ENCODE data around the gene PRRG3.

PRRG3 gene

DNA sequence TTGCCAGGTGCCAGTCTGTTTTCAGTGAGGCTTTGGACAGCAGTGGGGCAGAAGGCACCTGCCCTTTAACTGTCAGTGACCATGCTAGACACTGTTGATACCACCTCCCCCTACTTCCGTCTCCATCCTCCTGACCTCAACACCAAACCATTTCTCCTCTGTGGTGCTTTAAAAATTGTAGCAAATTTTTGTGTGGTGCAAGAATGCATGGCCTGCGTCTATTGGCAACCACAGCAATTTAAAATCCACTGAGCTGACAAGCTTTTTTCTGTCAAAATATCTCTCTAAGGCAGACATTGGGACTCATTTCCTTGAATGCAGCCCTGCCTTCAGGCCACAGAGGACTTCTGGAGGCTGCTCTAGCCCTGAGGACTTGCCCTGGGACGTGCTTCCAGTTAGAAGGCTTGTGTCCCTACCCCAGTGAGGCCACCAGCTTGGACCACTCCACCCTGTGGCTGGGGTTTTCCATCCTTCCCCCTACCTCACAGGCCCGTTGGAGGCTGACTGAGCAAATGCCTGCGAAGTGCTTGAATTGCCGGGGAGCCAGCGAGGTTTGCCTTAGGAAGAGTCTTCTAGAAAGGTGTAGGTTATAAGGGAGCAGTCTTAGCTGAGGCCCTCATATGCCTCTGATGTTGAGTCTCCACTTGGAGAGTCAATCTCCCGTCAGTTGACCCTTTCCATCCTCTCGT lies 6.9 kb downstream of the PRRG3 start:
- H3K79me2 ChIP-seq (ENCODE audit: insufficient read depth, low read depth), result no peaks in the 10 kb centered on the region
- no peak overlapping the region for H3K27ac ChIP-seq
- no peak overlapping the region for H2AFZ ChIP-seq (ENCODE audit: low read depth)
- H3K4me1 ChIP-seq (ENCODE audit: low read depth, poor library complexity, severe bottlenecking), result no peaks in the 10 kb centered on the region
- no peaks in the 10 kb centered on the region for H4K20me1 ChIP-seq (ENCODE audit: insufficient read depth)
- TF ChIP-seq, protein P1, sequence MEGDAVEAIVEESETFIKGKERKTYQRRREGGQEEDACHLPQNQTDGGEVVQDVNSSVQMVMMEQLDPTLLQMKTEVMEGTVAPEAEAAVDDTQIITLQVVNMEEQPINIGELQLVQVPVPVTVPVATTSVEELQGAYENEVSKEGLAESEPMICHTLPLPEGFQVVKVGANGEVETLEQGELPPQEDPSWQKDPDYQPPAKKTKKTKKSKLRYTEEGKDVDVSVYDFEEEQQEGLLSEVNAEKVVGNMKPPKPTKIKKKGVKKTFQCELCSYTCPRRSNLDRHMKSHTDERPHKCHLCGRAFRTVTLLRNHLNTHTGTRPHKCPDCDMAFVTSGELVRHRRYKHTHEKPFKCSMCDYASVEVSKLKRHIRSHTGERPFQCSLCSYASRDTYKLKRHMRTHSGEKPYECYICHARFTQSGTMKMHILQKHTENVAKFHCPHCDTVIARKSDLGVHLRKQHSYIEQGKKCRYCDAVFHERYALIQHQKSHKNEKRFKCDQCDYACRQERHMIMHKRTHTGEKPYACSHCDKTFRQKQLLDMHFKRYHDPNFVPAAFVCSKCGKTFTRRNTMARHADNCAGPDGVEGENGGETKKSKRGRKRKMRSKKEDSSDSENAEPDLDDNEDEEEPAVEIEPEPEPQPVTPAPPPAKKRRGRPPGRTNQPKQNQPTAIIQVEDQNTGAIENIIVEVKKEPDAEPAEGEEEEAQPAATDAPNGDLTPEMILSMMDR (conservative IDR thresholded peaks at IDR 0.05; ENCODE audit: low read depth, low read length), result no peak
- no peaks in the 10 kb centered on the region for H3K27me3 ChIP-seq (ENCODE audit: insufficient read depth, low read depth)
- no peak overlapping the region for H3K9ac ChIP-seq
- H3K4me2 ChIP-seq, result no peak overlapping the region
- H3K36me3 ChIP-seq (ENCODE audit: insufficient read depth), result no peaks in the 10 kb centered on the region
- H3K4me3 ChIP-seq (IDR thresholded peaks at IDR 0.05; ENCODE audit: insufficient read depth, low read depth, low read length), result no peak overlapping the region

DNA sequence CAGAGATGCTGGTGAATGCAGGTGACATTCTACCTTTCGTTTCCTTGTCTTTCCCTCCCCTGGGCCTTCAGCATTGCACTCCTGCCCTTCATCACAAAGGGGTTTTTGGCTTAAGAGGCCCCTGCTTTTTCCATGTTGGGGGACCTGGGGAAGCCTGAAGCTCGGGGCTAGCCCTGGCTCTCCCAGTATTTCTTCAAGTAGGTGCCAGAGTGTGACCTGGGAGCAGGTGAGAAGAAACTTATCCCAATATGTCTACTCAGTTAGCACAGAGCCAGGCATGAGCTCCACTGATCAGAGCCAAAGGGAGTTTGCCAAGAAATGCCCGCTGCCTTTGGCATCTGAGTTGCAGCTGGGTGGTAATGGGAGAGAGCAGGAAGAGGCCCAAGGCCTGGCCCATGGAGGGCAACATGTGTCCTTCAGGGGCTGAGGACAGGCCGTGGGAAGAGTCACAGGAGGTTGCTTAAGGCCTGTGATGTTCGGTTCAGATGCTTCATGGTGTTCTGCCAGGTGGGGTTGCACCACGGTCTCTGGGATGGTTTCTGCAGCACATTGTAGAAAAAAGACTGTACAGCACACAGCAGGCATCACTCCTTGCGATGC lies 7.6 kb downstream of the PRRG3 start:
- H4K20me1 ChIP-seq (ENCODE audit: insufficient read depth), result no peaks in the 10 kb centered on the region
- H3K4me1 ChIP-seq (ENCODE audit: low read depth, poor library complexity, severe bottlenecking), result no peaks in the 10 kb centered on the region
- TF ChIP-seq, protein P1 (conservative IDR thresholded peaks at IDR 0.05; ENCODE audit: low read depth, low read length), result no peak
- no peaks in the 10 kb centered on the region for H3K36me3 ChIP-seq (ENCODE audit: insufficient read depth)
- no peak overlapping the region for H3K9ac ChIP-seq
- H3K27ac ChIP-seq, result no peak overlapping the region
- H3K79me2 ChIP-seq (ENCODE audit: insufficient read depth, low read depth), result no peaks in the 10 kb centered on the region
- H3K4me3 ChIP-seq (IDR thresholded peaks at IDR 0.05; ENCODE audit: insufficient read depth, low read depth, low read length), result no peak overlapping the region
- no peaks in the 10 kb centered on the region for H3K27me3 ChIP-seq (ENCODE audit: insufficient read depth, low read depth)
- no peak overlapping the region for H2AFZ ChIP-seq (ENCODE audit: low read depth)
- no peak overlapping the region for H3K4me2 ChIP-seq

DNA sequence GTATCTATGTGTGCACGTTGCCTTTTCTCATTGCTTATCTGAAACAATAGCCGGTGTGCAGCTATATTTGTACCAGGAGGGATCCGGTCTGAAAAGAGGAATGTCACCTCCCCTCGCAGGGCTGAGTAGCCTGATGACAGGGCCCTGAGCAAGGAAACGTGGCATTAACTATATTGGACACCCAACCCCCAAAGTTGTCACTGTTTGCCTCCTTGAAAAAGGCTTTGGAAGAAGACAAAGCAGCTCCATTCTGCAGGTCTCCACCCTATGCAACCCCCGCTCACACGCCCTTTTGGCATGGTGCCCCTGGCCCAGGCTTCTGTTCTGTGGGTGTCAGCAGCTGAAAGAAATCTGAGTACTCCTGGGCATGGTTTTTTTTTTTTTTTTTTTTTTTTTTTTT lies 8.2 kb downstream of the PRRG3 start:
- Histone ChIP-seq H2AFZ (ENCODE audit: low read depth) (no peak overlapping the region), H4K20me1 (ENCODE audit: insufficient read depth) (no peaks in the 10 kb centered on the region), H3K27ac (no peak overlapping the region), H3K79me2 (ENCODE audit: insufficient read depth, low read depth) (no peaks in the 10 kb centered on the region), H3K27me3 (ENCODE audit: insufficient read depth, low read depth) (no peaks in the 10 kb centered on the region), H3K9ac (no peak overlapping the region), H3K4me2 (no peak overlapping the region), H3K4me1 (ENCODE audit: low read depth, poor library complexity, severe bottlenecking) (no peaks in the 10 kb centered on the region), H3K4me3 (IDR thresholded peaks at IDR 0.05; ENCODE audit: insufficient read depth, low read depth, low read length) (no peak overlapping the region), H3K36me3 (ENCODE audit: insufficient read depth) (no peaks in the 10 kb centered on the region)
- TF ChIP-seq, protein P1 (conservative IDR thresholded peaks at IDR 0.05; ENCODE audit: low read depth, low read length), result no peak

DNA sequence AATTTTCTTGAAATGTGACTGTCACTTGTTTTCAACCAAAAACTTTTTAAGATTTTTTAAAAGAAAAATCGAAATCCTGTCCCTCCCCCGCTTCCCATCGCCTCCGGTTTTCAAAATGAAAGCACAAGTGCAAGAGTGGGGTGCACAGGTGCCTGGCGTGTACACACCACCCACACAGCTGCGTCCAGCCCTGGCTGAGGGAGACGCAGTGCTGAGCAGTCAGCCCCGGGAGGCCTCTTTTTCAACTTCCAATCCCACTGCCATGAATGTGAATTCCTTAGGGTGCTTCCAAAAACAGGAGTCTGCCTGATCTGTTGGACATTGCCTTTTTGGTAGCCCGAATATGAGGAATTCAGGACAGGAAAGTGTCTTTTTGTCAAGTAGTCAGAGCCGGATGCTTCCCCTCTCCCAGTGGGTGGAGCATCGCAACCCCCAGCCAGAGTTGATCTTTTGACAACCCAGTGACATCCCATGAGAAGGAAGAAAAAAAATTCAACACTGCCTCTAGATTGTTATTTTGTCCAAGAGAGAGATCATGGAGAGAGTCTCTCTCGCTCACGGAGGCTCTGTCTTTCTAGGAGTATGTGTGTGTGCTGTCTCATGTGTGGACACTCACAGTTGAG lies 8.9 kb downstream of the PRRG3 start:
- Histone ChIP-seq H2AFZ (ENCODE audit: low read depth) (no peak overlapping the region), H3K27ac (no peak overlapping the region), H3K9ac (no peak overlapping the region), H4K20me1 (ENCODE audit: insufficient read depth) (no peaks in the 10 kb centered on the region), H3K36me3 (ENCODE audit: insufficient read depth) (no peaks in the 10 kb centered on the region), H3K4me1 (ENCODE audit: low read depth, poor library complexity, severe bottlenecking) (no peaks in the 10 kb centered on the region), H3K4me2 (no peak overlapping the region), H3K79me2 (ENCODE audit: insufficient read depth, low read depth) (no peaks in the 10 kb centered on the region), H3K4me3 (IDR thresholded peaks at IDR 0.05; ENCODE audit: insufficient read depth, low read depth, low read length) (no peak overlapping the region), H3K27me3 (ENCODE audit: insufficient read depth, low read depth) (no peaks in the 10 kb centered on the region)
- TF ChIP-seq, protein P1 (conservative IDR thresholded peaks at IDR 0.05; ENCODE audit: low read depth, low read length), result no peak
